Thyroid gland (tissue), 4 donors: Measurements from ENCODE around the gene IFNA16.

Source experiments
- POLR2A ChIP-seq, 2 donors: fragments of 450-650 bp; IDR thresholded peaks; one replicate each; pipeline ENCODE4 v1.6.1; 2017; ENCODE audit warnings: antibody characterized with exemption in 2 of 2, mild to moderate bottlenecking in 2 of 2, moderate library complexity in 1 of 2
- TF ChIP-seq, protein P1 (sequence below), 6 experiments: fragments of 200-600 bp in 3 of 6; fragments of 450-650 bp in 3 of 6; sonication (generic) in 3 of 6; IDR thresholded peaks; one replicate each; pipeline ENCODE4 v1.5.1; 2016 to 2019; ENCODE audit warnings: antibody characterized with exemption in 6 of 6, mild to moderate bottlenecking in 2 of 6, inconsistent platforms in 1 of 6, moderate library complexity in 1 of 6

DNA sequence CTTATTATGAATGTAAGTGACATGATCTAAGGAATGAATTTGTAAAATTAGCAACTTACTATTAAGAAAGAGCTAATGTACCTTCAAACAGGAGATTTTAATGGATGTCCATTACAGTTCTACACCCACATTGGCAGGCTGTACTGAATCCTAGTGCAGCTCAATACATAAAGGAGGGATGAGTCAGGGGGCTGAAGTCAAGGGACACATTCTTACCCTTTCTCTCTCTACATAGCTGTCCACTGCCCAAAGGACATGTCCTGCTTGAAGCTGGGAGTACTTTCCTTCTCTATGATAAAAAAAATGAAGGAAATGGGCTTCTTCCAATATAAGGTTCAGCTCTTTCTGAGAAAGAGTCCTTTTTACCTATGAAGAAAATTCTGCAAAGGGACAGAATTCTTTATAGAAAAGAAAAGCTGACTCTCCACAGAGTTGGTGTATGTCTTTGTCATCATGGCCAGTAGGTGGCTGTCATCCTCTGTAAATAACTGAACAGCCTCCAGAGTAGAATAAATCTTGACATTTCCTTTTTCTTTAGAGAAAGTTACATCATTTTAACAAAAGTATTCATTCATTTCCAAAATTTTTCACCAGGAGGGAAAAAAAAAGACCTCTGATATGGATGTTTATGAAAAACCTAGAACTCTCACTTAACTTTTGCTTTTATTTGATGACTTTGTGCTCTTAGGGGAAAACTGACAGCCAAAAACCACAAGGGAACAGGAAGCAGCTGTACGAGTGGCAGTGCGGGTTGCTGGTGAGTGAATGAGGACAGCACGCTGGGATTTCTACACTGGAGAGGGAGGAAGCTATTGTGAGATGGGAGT lies 35.8 kb upstream of the IFNA16 start:
- TF ChIP-seq, protein P1, sequence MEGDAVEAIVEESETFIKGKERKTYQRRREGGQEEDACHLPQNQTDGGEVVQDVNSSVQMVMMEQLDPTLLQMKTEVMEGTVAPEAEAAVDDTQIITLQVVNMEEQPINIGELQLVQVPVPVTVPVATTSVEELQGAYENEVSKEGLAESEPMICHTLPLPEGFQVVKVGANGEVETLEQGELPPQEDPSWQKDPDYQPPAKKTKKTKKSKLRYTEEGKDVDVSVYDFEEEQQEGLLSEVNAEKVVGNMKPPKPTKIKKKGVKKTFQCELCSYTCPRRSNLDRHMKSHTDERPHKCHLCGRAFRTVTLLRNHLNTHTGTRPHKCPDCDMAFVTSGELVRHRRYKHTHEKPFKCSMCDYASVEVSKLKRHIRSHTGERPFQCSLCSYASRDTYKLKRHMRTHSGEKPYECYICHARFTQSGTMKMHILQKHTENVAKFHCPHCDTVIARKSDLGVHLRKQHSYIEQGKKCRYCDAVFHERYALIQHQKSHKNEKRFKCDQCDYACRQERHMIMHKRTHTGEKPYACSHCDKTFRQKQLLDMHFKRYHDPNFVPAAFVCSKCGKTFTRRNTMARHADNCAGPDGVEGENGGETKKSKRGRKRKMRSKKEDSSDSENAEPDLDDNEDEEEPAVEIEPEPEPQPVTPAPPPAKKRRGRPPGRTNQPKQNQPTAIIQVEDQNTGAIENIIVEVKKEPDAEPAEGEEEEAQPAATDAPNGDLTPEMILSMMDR (IDR thresholded peaks at IDR 0.05), result peak in 5 of 6 experiments; percentile 27 to 75 (median 62)
- TF ChIP-seq POLR2A (IDR thresholded peaks at IDR 0.05), result no peak
